ENCODE measurements around the gene PITPNC1.

PITPNC1 gene

GRCh38 chr17:67343237-67343636 is 33.8 kb upstream of the PITPNC1 start:
- ChIA-PET CTCF (interaction anchor here (0.8 to 1.2 kb wide), 2 partner anchors 10 to 24 kb away, joined by 3 to 4 read pairs; no protein-coding TSS in a partner anchor), POLR2A (no interaction called here)
- no peak for TF ChIP-seq CTCF (IDR thresholded peaks at IDR 0.05; ENCODE audit: insufficient read depth, low read length, missing control alignments)
- no peak for DNase-seq (ENCODE audit: low read depth, low spot score)
- no peak overlapping the region for H3K4me3 ChIP-seq (ENCODE audit: low read depth, low read length)

GRCh38 chr17:67347826-67348225 is 29.3 kb upstream of the PITPNC1 start:
- ChIA-PET CTCF (interaction anchor here (0.5 kb wide), 1 partner anchor 135 kb away, joined by 3 read pairs; no protein-coding TSS in a partner anchor), POLR2A (no interaction called here)
- H3K4me3 ChIP-seq (ENCODE audit: low read depth, low read length), result no peak overlapping the region
- no peak for TF ChIP-seq CTCF (IDR thresholded peaks at IDR 0.05; ENCODE audit: insufficient read depth, low read length, missing control alignments)
- DNase-seq (ENCODE audit: low read depth, low spot score), result no peak

GRCh38 chr17:67349420-67349819 is 27.7 kb upstream of the PITPNC1 start:
- no peak for TF ChIP-seq CTCF (IDR thresholded peaks at IDR 0.05; ENCODE audit: insufficient read depth, low read length, missing control alignments)
- ChIA-PET POLR2A (no interaction called here), CTCF (interaction anchor here (1.0 to 1.1 kb wide), 2 partner anchors 10 to 16 kb away, joined by 3 to 6 read pairs; no protein-coding TSS in a partner anchor)
- no peak overlapping the region for H3K4me3 ChIP-seq (ENCODE audit: low read depth, low read length)
- DNase-seq (ENCODE audit: low read depth, low spot score), result no peak

- POLR2A ChIA-PET, result no interaction called here
- H3K4me3 ChIP-seq (ENCODE audit: low read depth, low read length), result no peak overlapping the region
- CTCF ChIA-PET, result interaction anchor here (1.6 to 1.7 kb wide), 2 partner anchors 21 to 23 kb away, joined by 4 read pairs; no protein-coding TSS in a partner anchor
- no peak for TF ChIP-seq CTCF (IDR thresholded peaks at IDR 0.05; ENCODE audit: insufficient read depth, low read length, missing control alignments)
- no peak for DNase-seq (ENCODE audit: low read depth, low spot score)
Observed at GRCh38 chr17:67353161-67353560, 23.9 kb upstream of the PITPNC1 start.

- no peak overlapping the region for H3K4me3 ChIP-seq (ENCODE audit: low read depth, low read length)
- POLR2A ChIA-PET, result no interaction called here
- no peak for TF ChIP-seq CTCF (IDR thresholded peaks at IDR 0.05; ENCODE audit: insufficient read depth, low read length, missing control alignments)
- DNase-seq (ENCODE audit: low read depth, low spot score), result no peak
- CTCF ChIA-PET, result interaction anchor here (1.6 kb wide), 1 partner anchor 22 kb away, joined by 4 read pairs; no protein-coding TSS in a partner anchor
Observed at GRCh38 chr17:67353929-67354574, 23.0 kb upstream of the PITPNC1 start.

- POLR2A ChIA-PET, result interaction anchor here (0.7 kb wide), 1 partner anchor 19 kb away, joined by 3 read pairs; no protein-coding TSS in a partner anchor
- TF ChIP-seq CTCF (IDR thresholded peaks at IDR 0.05; ENCODE audit: insufficient read depth, low read length, missing control alignments), result no peak
- CTCF ChIA-PET, result interaction anchor here (0.9 to 11.0 kb wide), 3 partner anchors 9 to 18 kb away, joined by 3 to 97 read pairs (median 4); no protein-coding TSS in a partner anchor
- H3K4me3 ChIP-seq (ENCODE audit: low read depth, low read length), result no peak overlapping the region
- DNase-seq (ENCODE audit: low read depth, low spot score), result no peak
Observed at GRCh38 chr17:67358612-67359011, 18.5 kb upstream of the PITPNC1 start.
